Islet precursor cell (in vitro differentiated cells): ENCODE measurements around the gene BLACAT1.

ENCODE experiments used
- DNase-seq: peaks from one replicate; pipeline ENCODE4 v3.0.0-alpha.2; 2018

The BLACAT1 gene

DNA sequence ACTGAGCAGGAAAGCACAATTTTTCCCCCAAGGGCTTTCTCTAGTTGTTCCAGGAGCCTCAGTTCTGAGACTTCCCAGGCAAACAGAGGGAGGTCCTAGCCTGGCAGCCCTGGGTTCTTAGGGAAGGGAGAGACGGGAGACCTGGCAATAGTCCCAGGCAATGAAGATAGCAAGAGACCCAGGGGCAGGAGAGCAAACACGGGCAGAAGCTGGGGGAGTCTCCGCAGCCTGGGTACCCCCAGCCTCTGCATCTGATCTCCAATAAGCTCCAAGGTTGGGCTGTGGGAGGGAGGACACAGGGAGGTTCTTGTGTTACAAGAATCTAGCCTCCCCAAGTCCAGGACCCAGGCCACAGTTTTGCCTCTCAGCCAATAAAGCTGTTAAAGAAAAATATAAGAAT, 2.4 kb downstream of the BLACAT1 start:
- DNase-seq: peak; percentile 51

- DNase-seq: peak; percentile 52
These were observed 2.9 kb downstream of the BLACAT1 start for GRCh38 chr1:205452933-205453332.

- no peak for DNase-seq
These were observed 3.5 kb downstream of the BLACAT1 start for GRCh38 chr1:205452364-205452763.

DNA sequence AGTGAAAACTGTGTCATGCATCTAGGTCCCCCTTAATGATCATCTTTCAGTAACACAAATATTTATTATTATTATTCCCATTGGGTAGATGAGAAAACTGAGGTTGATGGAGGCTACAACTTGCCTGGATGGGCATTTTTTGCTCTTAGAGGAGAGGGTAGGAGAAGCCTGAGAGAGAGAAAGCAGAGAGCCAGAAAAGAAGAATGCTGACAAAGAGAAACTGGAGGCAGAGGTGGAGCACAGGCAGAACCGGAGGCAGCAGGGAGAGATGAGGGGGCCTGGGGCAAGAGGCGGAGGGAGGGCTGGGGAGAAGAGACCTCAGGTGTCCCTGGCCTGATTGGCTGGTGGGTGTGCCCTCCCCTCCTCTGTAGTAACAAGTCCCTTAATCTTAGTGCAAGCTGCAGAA, 4.1 kb downstream of the BLACAT1 start:
- peak; percentile 95 for DNase-seq

- DNase-seq: peak; percentile 93
These were observed 4.6 kb downstream of the BLACAT1 start for GRCh38 chr1:205451202-205451601.

GRCh38 chr1:205450448-205450847, 5.4 kb downstream of the BLACAT1 start:
- peak; percentile 98 for DNase-seq

GRCh38 chr1:205449750-205450443, 5.9 kb downstream of the BLACAT1 start:
- peak; percentile 100 for DNase-seq

GRCh38 chr1:205449254-205449749, 6.5 kb downstream of the BLACAT1 start:
- peak; percentile 62 for DNase-seq

GRCh38 chr1:205448540-205449253, 7.1 kb downstream of the BLACAT1 start:
- peak; percentile 79 for DNase-seq

GRCh38 chr1:205447457-205448341, 8.1 kb downstream of the BLACAT1 start:
- DNase-seq: peak; percentile 84

DNA sequence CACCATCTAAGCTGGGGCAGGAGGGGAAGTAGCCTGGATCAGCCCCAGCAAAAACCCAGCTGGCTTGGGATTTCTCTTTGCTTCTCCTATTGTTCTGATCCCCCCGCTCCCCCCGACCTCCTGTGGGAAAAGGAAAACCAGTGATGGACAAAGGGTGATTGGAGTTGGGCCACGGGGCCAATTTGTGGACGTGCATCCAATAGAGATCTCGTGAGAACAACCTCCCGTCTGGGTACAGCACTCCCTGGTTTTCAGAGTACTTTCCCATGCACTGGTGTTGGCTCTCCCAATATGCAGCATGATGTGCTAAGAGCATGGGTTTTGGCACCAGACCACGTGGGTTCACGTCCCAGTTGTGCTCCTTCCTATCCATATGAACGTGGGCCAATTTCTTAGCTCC, 9.0 kb downstream of the BLACAT1 start:
- DNase-seq: no peak

DNA sequence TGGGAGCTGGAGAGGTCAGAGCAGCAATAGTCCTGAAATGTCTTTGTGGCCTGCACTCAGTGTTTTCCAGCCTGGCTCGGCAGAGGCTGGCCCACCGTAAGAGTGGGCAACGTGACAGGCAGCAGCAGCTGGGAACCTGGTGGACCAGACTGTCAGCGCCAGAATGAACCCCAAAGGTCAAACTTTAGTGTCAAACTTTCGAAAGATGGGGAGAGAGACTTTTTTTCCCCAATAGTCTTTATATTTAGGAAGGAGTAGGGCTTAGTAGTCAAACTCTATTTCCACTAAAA, 10.3 kb downstream of the BLACAT1 start:
- no peak for DNase-seq

- DNase-seq: peak; percentile 63
These were observed 10.8 kb downstream of the BLACAT1 start for GRCh38 chr1:205444931-205445645.

- peak; percentile 48 for DNase-seq
These were observed 11.4 kb downstream of the BLACAT1 start for GRCh38 chr1:205444300-205444930.

DNA sequence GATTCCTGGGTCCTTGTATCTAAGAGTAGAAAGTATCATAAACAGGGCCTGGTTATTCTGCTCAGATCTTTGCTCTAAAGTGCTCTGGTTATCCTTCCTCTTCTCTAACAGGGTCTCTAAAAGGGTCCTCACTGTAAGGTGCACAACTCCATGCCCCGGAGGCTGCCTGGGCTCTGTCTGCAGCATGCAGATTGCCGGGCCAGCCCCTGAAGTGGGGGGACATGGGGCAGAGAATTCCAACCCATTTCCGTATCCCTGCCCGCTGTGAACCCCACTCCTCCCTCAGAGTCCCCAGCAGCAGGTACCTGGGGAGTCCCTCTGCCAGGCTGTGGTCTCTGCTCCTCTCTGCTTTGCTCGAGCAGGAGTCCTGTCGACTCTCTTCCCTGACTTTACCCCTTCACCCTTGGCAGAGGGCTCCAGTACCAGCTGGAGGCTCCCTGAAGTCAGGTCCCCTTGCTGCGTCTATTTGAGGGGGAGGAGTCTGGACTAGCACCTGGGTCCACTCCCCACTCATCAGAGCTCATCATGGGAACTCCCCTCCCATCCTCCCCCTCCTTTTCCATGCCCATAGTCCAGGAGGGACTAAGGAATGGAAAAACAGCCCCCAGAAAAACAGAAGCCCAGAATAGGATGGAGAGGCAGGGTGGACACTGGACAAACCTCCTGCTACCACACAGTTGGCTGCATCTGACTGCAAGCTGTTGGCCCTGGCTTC, 12.1 kb downstream of the BLACAT1 start:
- DNase-seq: no peak

GRCh38 chr1:205442051-205442725, 13.7 kb downstream of the BLACAT1 start:
- DNase-seq: peak; percentile 76

DNA sequence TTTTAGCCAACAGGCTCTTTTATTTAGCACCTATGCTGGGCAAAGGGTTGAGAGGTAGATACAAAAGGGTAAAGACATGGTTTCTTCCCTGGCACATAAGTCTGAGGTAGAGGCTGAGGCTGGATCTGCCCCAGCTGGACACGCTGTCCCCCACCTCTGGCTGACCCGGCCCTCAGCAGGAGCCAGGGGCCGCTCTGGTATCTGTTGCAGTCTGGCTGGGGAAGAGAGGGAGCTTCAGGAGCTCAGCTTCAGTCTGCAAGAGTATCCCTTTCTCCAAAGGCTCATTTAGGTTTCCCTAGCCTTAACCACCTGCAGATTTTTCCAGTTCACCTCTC, 14.2 kb downstream of the BLACAT1 start:
- no peak for DNase-seq

- no peak for DNase-seq
These were observed 14.6 kb downstream of the BLACAT1 start for GRCh38 chr1:205441318-205441633.

- DNase-seq: peak; percentile 96
These were observed 15.1 kb downstream of the BLACAT1 start for GRCh38 chr1:205440476-205441317.

GRCh38 chr1:205440121-205440475, 15.7 kb downstream of the BLACAT1 start:
- DNase-seq: no peak
